ENCODE results near the gene CCDC50.

- TF ChIP-seq POLR2A (IDR thresholded peaks at IDR 0.05) (no peak), CTCF (IDR thresholded peaks at IDR 0.05) (no peak), POLR2AphosphoS5 (IDR thresholded peaks at IDR 0.05) (no peak)
Observed at GRCh38 chr3:191434024-191434423, 104.8 kb downstream of the CCDC50 start.
